22Rv1 (cell line): ENCODE results near the gene SLC3A2.
"Not testable (repeated sequence)": the region's sequence is repeated elsewhere in the genome, so short reads cannot be mapped to it uniquely, and the experiment has no call there.

ENCODE experiments used
- H3K27ac ChIP-seq: fragments of 450-650 bp; 2 replicates; pipeline ENCODE4 v1.5.1; 2017
- ZFX ChIP-seq: fragments of 450-650 bp; IDR thresholded peaks from 2 replicates; pipeline ENCODE4 v1.6.1; 2017; ENCODE audit warnings: antibody characterized with exemption, borderline replicate concordance
- TF ChIP-seq, protein P1 (sequence below): fragments of 450-650 bp; IDR thresholded peaks from 2 replicates; pipeline ENCODE4 v1.5.1; 2017; ENCODE audit warnings: mild to moderate bottlenecking

The SLC3A2 gene

DNA sequence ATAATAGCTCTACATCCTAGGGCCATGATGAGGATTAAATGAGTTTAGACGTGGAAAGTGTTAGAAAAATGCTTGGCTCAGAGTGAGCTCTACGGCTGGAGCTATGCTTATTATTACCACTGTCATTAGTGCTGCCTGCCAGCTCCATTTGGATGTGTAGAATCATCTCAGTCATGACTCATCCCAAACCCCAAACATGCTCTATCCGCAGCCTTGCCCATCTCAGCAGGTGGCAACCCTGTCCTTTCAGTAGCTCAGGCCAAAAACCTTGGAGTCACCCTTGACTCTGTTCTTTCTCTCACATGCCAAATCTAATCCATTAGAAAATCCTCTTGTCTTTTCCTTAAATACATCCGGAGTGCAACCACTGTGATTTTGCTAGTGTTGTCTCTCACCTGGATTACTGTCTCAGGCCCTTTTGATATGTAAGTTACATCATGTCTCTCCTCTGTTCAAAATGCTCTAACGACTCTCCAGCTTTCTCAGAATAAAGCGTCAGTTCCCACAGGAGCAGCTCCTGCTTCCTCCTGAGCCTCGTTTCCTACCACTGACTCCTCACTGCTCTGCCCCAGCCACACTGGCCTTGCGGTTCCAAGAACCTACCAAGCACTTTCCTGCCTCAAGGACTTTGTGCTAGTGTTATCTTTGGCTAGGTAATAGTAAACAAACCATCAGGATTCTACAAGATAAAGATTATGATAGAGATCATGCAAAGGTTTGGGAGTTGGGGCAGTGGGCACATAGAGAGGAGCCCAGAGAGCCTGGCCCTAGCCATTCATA is 51.0 kb downstream of the SLC3A2 start:
- H3K27ac ChIP-seq: no peak overlapping the region
- TF ChIP-seq, protein P1, sequence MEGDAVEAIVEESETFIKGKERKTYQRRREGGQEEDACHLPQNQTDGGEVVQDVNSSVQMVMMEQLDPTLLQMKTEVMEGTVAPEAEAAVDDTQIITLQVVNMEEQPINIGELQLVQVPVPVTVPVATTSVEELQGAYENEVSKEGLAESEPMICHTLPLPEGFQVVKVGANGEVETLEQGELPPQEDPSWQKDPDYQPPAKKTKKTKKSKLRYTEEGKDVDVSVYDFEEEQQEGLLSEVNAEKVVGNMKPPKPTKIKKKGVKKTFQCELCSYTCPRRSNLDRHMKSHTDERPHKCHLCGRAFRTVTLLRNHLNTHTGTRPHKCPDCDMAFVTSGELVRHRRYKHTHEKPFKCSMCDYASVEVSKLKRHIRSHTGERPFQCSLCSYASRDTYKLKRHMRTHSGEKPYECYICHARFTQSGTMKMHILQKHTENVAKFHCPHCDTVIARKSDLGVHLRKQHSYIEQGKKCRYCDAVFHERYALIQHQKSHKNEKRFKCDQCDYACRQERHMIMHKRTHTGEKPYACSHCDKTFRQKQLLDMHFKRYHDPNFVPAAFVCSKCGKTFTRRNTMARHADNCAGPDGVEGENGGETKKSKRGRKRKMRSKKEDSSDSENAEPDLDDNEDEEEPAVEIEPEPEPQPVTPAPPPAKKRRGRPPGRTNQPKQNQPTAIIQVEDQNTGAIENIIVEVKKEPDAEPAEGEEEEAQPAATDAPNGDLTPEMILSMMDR: no peak
- TF ChIP-seq ZFX: no peak

DNA sequence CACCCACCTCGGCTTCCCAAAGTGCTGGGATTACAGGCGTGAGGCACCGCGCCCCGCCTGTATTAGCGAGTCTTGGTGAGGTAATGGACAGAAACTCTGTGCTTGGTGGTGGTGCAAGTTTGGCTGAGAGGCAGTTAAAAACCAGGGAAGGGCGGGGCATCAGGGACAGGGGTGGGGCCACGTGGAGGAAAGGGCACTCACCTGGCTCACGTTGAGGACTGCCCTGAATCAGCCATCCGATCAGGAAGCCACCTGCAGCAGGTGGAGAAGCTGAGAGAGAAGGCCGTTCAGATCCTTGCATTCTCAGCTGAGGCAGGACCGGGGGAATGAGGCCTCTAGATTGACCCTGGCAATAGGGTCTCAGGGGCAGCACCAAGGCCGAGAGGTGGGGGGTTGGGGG is 52.6 kb downstream of the SLC3A2 start:
- TF ChIP-seq, protein P1: no peak
- TF ChIP-seq ZFX: no peak
- no peak overlapping the region for H3K27ac ChIP-seq

DNA sequence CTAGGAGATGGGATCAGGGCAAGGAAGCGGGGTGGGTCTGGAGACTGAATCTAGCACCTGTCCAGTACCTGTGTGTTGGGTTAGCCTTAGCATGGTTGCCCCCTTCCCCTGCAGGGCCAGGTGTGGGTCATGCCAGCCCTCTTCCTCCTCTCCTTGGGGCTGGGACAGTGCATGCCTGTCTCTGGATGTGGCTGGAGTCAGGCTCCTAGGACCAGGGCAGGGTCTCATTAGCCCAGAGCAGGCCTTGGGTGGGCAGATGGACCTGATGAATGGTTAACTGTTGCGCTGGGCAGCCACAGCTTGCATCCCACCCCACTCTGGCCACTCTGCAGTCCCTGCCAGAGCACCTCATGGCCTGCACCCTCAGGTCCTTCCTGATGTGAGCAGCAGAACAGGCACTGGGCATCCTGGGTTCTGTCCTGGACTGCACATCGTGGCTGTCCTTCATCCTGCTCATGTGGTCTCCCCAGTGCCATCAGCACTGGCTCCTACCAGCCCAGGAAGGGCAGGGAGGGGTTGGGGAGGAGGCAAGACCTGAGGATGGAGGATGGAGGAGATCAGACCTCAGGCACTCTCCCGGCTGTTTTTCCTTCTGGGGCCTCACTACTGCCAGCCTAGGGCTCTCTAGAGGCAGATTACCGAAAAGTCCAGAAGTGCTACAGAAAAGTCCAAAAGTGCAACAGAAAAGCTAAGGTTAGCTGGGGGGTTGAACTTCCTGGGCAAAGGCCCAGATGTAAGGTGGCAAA is 53.2 kb downstream of the SLC3A2 start:
- no peak for TF ChIP-seq ZFX
- TF ChIP-seq, protein P1: no peak
- H3K27ac ChIP-seq: no peak overlapping the region

DNA sequence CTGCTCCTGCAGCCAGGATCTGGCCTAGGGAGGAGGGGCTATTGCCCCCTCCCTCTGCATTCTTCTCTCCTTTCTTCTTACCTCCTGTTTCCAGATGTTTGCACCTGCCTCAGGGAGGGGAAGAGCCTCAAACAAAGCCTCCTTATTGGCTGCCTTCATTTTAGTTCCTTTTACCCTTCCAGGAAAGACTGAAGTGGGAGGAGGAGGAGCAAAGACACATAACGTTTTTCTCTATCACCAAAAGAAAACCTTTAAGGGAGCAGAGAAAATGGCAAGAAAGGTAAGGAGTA is 53.7 kb downstream of the SLC3A2 start:
- TF ChIP-seq ZFX: no peak
- TF ChIP-seq, protein P1: no peak
- H3K27ac ChIP-seq: no peak overlapping the region

DNA sequence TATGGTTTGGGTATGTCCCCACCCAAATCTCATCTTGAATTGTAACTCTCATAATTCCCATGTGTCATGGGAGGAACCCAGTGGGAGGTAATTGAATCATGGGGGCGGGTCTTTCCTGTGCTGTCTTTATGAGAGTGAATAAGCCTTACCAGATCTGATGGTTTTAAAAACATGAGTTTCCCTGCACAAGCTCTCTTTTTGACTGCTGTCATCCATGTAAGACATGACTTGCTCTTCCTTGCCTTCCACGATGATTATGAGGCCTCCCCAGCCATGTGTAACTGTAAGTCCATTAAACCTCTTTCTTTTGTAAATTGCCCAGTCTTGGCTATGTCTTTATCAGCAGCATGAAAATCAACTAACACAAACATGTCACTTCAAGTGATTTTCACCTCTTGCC is 56.8 kb downstream of the SLC3A2 start:
- H3K27ac ChIP-seq: not testable (repeated sequence)
